ENCODE measurements around the gene CDK14.

CDK14 gene

GRCh38 chr7:90642978-90643377 lies 46.9 kb downstream of the CDK14 start:
- DNase-seq = no peak

GRCh38 chr7:90645784-90646183 lies 49.7 kb downstream of the CDK14 start:
- DNase-seq = no peak

- no peak for DNase-seq
These were observed 52.0 kb downstream of the CDK14 start for GRCh38 chr7:90648107-90648506.

GRCh38 chr7:90648834-90649233 lies 52.7 kb downstream of the CDK14 start:
- no peak for DNase-seq

GRCh38 chr7:90654718-90655427 lies 58.8 kb downstream of the CDK14 start:
- no peak for DNase-seq

- DNase-seq = peak; percentile 92
These were observed 59.4 kb downstream of the CDK14 start for GRCh38 chr7:90655566-90655965.

GRCh38 chr7:90657481-90657880 lies 61.4 kb downstream of the CDK14 start:
- no peak for DNase-seq

GRCh38 chr7:90660100-90660499 lies 64.0 kb downstream of the CDK14 start:
- DNase-seq = no peak

GRCh38 chr7:90660819-90661218 lies 64.7 kb downstream of the CDK14 start:
- no peak for DNase-seq

- no peak for DNase-seq
These were observed 65.4 kb downstream of the CDK14 start for GRCh38 chr7:90661290-90662151.

- no peak for DNase-seq
These were observed 67.1 kb downstream of the CDK14 start for GRCh38 chr7:90663176-90663575.

- no peak for DNase-seq
These were observed 70.1 kb downstream of the CDK14 start for GRCh38 chr7:90666186-90666585.

- no peak for DNase-seq
These were observed 72.9 kb downstream of the CDK14 start for GRCh38 chr7:90668992-90669391.

GRCh38 chr7:90669492-90669891 lies 73.4 kb downstream of the CDK14 start:
- no peak for DNase-seq

- no peak for DNase-seq
These were observed 75.5 kb downstream of the CDK14 start for GRCh38 chr7:90671571-90671970.

GRCh38 chr7:90672210-90672609 lies 76.1 kb downstream of the CDK14 start:
- DNase-seq = no peak

- DNase-seq = no peak
These were observed 78.5 kb downstream of the CDK14 start for GRCh38 chr7:90674625-90675024.

GRCh38 chr7:90675982-90676381 lies 79.9 kb downstream of the CDK14 start:
- no peak for DNase-seq

- DNase-seq = peak; percentile 51
These were observed 81.6 kb downstream of the CDK14 start for GRCh38 chr7:90677486-90678404.

- DNase-seq = no peak
These were observed 82.9 kb downstream of the CDK14 start for GRCh38 chr7:90678986-90679385.

GRCh38 chr7:90680484-90680883 lies 84.4 kb downstream of the CDK14 start:
- DNase-seq = no peak

GRCh38 chr7:90681336-90682022 lies 85.4 kb downstream of the CDK14 start:
- no peak for DNase-seq

- DNase-seq = no peak
These were observed 90.0 kb downstream of the CDK14 start for GRCh38 chr7:90686146-90686545.

Data from HCEC 1CT (cell line).